ENCODE measurements around the gene GNAL.
"Not testable (repeated sequence)": the region's sequence is repeated elsewhere in the genome, so short reads cannot be mapped to it uniquely, and the experiment has no call there.

GNAL gene

GRCh38 chr18:11884396-11885030 is 195.4 kb downstream of the GNAL start:
- DNase-seq, result no peak

DNA sequence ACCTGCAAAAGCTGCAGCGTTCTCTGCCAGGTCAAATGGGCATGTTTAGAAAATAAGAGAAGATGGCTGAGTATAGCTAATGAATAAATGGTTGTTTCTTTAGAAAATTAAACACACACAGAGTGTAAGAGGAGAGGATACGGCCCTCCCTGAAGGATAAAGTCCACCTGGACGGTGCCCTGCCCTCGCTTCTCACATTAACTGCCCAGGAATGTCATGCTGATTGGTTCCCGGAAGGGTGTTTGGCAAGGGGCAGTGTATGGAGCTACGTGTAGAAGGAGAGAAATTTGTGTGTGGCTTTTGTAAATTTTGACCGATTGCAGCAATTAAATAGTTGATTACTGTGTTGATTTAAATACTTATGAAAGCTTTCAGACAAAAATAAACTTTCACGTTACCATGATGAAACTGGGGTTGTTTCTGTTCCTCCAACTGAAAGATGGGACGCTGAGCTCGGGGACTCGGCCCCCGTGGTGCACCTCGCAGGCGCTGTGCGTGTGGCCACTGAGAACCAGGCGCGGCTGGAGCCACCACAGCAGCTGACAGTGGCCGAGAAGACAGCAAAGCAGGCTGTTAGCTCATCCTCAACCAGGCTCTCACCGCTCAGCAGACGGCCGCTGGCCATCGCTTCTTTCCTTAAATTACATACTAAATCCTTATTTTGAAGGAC is 196.3 kb downstream of the GNAL start:
- no peak for DNase-seq

DNA sequence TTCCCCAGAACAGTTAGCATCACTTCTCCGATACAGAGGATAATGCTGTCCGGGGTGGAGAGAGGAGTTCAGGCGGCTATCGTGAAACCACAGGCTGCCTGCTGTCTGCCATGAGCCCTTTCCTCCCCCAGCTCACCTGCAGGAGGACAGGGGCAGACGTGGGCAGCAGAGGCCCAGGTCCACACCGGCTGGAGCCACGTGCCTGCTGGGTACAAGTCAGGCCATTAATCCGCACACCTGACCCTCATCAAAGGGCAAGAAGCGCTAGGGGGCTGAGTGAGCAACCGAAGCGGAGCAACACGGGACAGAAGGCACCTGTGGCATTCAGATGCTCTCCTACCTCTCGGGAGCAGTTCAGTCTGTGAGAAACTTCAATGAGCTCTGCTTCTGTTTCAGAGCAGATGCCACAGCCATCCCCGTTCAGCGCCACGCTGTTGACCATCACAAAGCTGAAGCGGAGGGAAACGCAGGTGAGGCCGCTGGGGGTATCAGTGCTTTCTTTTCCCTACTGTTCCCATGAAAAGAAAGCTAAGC is 197.6 kb downstream of the GNAL start:
- DNase-seq, result no peak

- DNase-seq, result no peak
These were observed 198.5 kb downstream of the GNAL start for GRCh38 chr18:11887328-11888128.

DNA sequence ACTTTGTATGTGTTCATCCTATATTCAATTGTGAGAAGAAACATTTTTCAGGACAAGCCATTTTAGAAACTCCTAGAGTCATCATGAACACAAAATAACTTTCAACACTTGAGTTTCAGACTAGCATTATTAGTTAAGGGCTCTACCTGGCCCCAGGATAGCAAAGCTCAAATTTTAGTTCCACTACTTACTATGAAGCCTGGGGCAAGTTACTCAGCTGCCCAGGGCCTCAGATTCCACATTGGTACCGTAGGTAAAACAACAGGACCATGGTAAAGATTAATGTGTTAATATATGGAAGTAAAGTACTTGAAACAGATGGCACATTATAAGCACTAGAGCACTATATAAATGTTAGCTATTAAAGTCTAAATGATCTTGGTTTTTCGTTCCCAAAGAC is 199.7 kb downstream of the GNAL start:
- DNase-seq, result no peak

- no peak for DNase-seq
These were observed 200.2 kb downstream of the GNAL start for GRCh38 chr18:11889284-11889683.

DNA sequence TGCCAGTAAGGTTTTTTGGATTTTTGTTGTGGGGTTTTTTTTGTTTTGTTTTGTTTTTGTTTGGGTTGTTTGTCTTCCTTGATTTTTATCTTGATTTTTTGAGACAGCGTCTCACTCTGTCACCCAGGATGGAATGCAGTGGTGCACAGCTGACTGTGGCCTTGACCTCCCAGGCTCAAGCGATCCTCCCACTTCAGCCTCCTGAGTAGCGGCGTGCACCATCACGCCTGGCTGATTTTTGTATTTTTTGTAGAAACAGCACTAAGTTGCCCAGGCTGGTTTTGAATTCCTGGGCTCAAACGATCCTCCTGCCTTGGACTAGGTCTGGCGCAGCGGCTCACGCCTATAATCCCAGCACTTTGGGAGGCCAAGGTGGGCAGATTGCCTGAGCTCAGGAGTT is 202.7 kb downstream of the GNAL start:
- DNase-seq, result no peak

GRCh38 chr18:11892438-11892837 is 203.4 kb downstream of the GNAL start:
- not testable (repeated sequence) for DNase-seq

- DNase-seq, result no peak
These were observed 208.7 kb downstream of the GNAL start for GRCh38 chr18:11897781-11898180.

DNA sequence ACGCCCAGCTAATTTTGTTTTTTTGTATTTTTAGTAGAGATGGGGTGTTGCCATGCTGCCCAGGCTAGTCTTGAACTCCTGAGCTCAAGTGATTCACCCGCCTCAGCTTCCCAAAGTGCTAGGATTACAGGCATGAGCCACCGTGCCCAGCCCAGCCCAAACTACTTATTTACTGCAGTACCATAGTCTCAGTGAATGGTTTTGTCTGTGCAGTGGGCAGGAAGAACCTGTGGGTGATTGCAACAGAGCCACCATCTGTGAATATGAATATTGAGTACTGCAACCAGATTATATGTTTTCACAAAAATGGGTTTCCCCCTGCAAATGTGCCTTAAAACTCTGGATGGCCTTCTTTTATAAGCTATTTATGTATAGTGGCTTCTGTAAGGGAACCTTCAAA is 210.0 kb downstream of the GNAL start:
- no peak for DNase-seq

DNA sequence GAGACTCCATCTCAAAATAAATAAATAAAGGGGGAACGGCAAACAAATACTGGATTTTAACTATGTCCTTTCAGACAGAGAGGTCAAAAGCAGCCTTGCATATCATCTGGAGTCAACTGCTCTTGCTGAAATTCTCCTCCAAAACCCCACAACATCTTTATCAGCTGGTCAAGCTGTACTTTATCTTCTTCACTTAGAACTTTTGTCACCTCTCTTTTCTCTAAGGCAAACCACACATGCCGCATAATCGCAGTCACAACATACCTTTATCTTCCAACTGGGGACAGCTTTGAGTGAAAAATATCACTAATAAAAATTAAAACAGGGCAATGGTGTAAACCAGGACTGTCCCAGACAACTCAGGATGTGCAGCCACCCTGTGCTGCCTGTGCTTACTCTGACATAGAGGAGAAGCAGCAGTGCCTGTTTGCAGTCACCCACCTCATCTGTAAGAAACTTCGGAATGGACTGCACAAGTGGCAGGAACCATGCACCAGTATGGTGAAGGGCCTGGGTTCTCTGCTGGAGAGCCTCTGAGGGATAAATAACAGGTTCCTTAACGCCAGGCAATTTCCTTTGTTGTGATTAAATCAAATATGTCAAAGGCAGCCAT is 212.9 kb downstream of the GNAL start:
- DNase-seq, result no peak

- DNase-seq, result no peak
These were observed 213.6 kb downstream of the GNAL start for GRCh38 chr18:11902522-11903292.

DNA sequence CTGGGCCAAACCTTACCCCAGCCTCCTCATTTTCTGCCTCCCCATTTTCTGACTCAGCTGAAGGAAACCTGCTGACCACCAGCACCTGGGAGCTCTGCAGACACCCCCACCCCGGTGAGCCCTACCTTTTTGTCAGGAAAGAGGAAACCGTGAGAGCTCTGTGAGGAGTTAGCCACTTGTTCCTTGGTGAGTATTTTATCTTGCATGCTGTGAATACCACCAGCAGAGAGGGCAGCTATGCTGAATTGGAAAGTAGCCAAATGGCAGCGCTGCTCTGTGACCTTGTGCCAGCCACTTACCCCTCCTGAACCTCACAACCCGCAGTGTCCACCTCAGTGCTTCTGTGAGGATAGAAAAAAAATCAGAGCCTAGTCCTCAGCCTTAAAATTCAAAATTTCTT is 216.5 kb downstream of the GNAL start:
- DNase-seq, result no peak

GRCh38 chr18:11906176-11906575 is 217.1 kb downstream of the GNAL start:
- no peak for DNase-seq

DNA sequence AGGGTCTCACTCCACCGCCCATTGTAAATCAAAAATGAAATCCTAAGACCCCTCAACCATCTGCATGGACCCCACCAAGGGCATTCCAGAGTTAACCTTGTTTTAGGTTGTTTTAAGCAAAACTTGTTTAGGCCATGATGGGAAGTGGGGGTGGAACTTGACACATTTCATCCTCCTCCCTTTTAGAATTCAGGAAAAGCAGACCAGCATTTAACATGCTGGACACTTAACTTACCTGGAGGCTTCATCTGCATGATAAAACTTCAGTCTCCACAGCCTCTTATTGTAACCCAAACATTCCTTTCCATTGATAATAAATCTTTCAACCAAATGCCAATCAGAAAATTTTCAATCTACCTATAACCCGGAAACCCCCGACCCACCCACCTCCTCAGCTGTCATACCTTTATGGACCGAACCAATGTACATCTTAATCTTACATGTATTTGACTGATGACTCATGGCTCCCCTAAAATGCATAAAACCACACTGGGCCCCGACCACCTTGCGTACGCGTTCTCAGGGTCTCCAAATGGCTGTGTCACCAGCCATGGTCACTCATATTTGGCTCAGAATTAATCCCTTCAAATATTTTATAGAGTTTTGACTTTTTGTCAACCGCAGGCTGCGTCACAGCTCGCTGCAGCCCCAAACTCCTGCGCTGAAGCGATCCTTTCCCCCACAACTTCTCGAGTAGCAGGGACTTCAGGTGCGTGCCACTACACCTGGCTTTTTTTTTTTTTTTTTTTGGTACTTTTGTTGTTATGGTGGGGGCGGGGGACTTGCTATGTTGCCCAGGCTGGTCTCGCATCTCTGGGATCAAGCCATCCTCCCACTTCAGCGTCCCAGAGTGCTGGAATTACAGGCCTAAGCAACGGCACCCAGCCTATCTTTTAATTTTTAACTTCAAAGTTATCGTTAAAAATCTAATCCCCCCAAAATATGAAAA is 218.1 kb downstream of the GNAL start:
- no peak for DNase-seq

- DNase-seq, result peak; percentile 65
These were observed 219.4 kb downstream of the GNAL start, which contains the start of gene MPPE1 for GRCh38 chr18:11908182-11909060. TSS of gene MPPE1 (minus strand) at chr18:11908317. CDS start at chr18:11897264, 11,053 bp downstream.

GRCh38 chr18:11909061-11909455 is 220.0 kb downstream of the GNAL start:
- no peak for DNase-seq

DNA sequence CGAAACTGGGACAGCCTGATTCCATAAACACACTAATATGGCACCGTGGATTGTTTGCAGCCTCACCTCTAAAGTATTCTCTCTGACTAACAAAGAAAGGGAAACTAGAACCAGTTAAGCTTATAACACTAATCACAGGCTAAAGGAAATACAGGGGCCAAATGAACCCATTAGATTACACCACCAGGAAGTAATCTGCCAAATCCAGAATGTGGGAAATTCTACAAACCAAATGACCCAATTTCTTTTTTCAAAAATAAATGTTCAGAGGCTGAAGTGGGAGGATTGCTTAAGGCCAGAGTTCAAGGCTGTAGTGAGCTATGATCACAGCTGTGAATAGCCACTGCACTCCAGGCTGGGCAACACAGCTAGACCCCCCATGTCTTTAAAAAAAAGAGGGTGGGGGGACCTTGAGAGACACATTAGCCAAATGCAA is 220.5 kb downstream of the GNAL start:
- no peak for DNase-seq

- not testable (repeated sequence) for DNase-seq
These were observed 227.8 kb downstream of the GNAL start for GRCh38 chr18:11916880-11917279.

GRCh38 chr18:11919522-11919921 is 230.5 kb downstream of the GNAL start:
- DNase-seq, result not testable (repeated sequence)
